ENCODE results near the gene GLI3. TPM values are rescaled to one million over a fixed set of nuclear protein-coding genes. Genes with fewer than 3 reads are reported as not detected.

GLI3 gene
- total and polyA plus RNA-seq, 2 of the 4 experiments (the other 2 are of a cell fraction): 1.3 to 3.9 TPM

- intact Hi-C loops (cut with micrococcal nuclease): loop anchor here (10.0 kb wide), 1 partner anchor 445 kb away; no protein-coding TSS in a partner anchor
- TF ChIP-seq BHLHE40 (IDR thresholded peaks at IDR 0.05; ENCODE audit: low read depth, low read length) (no peak), RAD21 (IDR thresholded peaks at IDR 0.05; ENCODE audit: low read length) (no peak), CHD1 (IDR thresholded peaks at IDR 0.05; ENCODE audit: low read depth, low read length) (no peak), RCOR1 (IDR thresholded peaks at IDR 0.05; ENCODE audit: insufficient replicate concordance, low read length) (no peak), POLR2A (IDR thresholded peaks at IDR 0.05; ENCODE audit: low read depth, low read length) (no peak), FOS (IDR thresholded peaks at IDR 0.05; ENCODE audit: low read depth, low read length) (no peak), MAFK (IDR thresholded peaks at IDR 0.05; ENCODE audit: low read depth, low read length) (no peak), MAZ (IDR thresholded peaks at IDR 0.05; ENCODE audit: borderline replicate concordance, low read depth, low read length) (no peak), CTCF (conservative IDR thresholded peaks at IDR 0.05; ENCODE audit: low read depth, low read length) (no peak), NFE2L2 (IDR thresholded peaks at IDR 0.05; ENCODE audit: low read depth, low read length) (no peak), USF2 (IDR thresholded peaks at IDR 0.05; ENCODE audit: low read depth, low read length) (no peak), RFX5 (IDR thresholded peaks at IDR 0.05; ENCODE audit: low read depth, low read length) (no peak), CEBPB (IDR thresholded peaks at IDR 0.05; ENCODE audit: low read depth, low read length) (no peak), MXI1 (IDR thresholded peaks at IDR 0.05; ENCODE audit: borderline replicate concordance, low read depth, low read length) (no peak), SMC3 (IDR thresholded peaks at IDR 0.05; ENCODE audit: low read depth, low read length) (no peak)
- TF ChIP-seq, protein P1, sequence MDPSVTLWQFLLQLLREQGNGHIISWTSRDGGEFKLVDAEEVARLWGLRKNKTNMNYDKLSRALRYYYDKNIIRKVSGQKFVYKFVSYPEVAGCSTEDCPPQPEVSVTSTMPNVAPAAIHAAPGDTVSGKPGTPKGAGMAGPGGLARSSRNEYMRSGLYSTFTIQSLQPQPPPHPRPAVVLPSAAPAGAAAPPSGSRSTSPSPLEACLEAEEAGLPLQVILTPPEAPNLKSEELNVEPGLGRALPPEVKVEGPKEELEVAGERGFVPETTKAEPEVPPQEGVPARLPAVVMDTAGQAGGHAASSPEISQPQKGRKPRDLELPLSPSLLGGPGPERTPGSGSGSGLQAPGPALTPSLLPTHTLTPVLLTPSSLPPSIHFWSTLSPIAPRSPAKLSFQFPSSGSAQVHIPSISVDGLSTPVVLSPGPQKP (IDR thresholded peaks at IDR 0.05; ENCODE audit: borderline replicate concordance, low read depth, low read length): no peak
- Histone ChIP-seq H4K5ac (ENCODE audit: low read depth, low read length) (no peak overlapping the region), H2AK9ac (replicated peaks; ENCODE audit: low read depth, low read length, poor library complexity) (no peak overlapping the region), H2BK20ac (ENCODE audit: low read depth, low read length) (no peak overlapping the region), H3K14ac (replicated peaks; ENCODE audit: low read depth, low read length) (no peak overlapping the region), H3K27ac (ENCODE audit: insufficient read depth, low read length) (no peak overlapping the region), H2BK120ac (ENCODE audit: low read depth, low read length) (no peak overlapping the region), H4K20me1 (ENCODE audit: insufficient read depth, low read length) (no peaks in the 10 kb centered on the region; the same call in 1 of the 2 replicates), H3K27me3 (ENCODE audit: control insufficient read depth, insufficient read depth, low read length) (no peaks in the 10 kb centered on the region), H4K91ac (ENCODE audit: insufficient read depth, low read depth, low read length) (no peak overlapping the region), H3K56ac (ENCODE audit: extremely low read depth, insufficient read depth, low read length) (no peak overlapping the region), H3K9ac (ENCODE audit: low read depth, low read length) (no peak overlapping the region), H3K4me1 (ENCODE audit: control insufficient read depth, insufficient read depth, low read length) (peaks cover 7% of the 10 kb centered on the region), H2AK5ac (ENCODE audit: low read depth, low read length) (no peak overlapping the region), H3K4me2 (ENCODE audit: low read depth, low read length) (no peak overlapping the region), H3K4ac (ENCODE audit: low read depth, low read length) (no peak overlapping the region), H4K8ac (ENCODE audit: low read depth in 2 of 2, low read length in 2 of 2) (no peak overlapping the region), H3K18ac (ENCODE audit: low read depth, low read length) (no peak overlapping the region), H3K9me3 (ENCODE audit: control insufficient read depth, insufficient read depth, low read length) (no peaks in the 10 kb centered on the region), H2AFZ (replicated peaks; ENCODE audit: low read length, poor library complexity) (no peak overlapping the region), H3K23ac (ENCODE audit: low read depth, low read length) (no peak overlapping the region), H2BK5ac (ENCODE audit: low read depth, low read length, poor library complexity, severe bottlenecking) (no peak overlapping the region), H2BK15ac (ENCODE audit: low read depth, low read length) (no peak overlapping the region), H3K9me1 (ENCODE audit: insufficient read depth, low read length) (peaks cover 3% of the 10 kb centered on the region; the same call in 1 of the 2 replicates), H3K36me3 (ENCODE audit: control insufficient read depth, insufficient read depth, low read length) (peaks cover 47% of the 10 kb centered on the region), H3K4me3 (ENCODE audit: insufficient read depth, low read depth, low read length) (no peak overlapping the region), H3K79me1 (ENCODE audit: low read depth in 1 of 2, low read length in 2 of 2) (no peaks in the 10 kb centered on the region)
- CTCF ChIA-PET: no interaction called here
- no TSS peak for BruUV-seq (replicated peaks)
- no peak for ATAC-seq (ENCODE audit: low read depth)
- POLR2A ChIA-PET (ENCODE audit: unreplicated experiment): no interaction called here
- dilution Hi-C loops (cut with HindIII; ENCODE audit: low sequenced_read_pairs, unreplicated experiment): no loop called here
- in situ Hi-C loops (cut with MboI; ENCODE audit: low sequenced_read_pairs): no loop called here
- peak; percentile 18 for DNase-seq
- WGBS, 2 experiments (ENCODE audit: extremely low coverage in 2 of 2, insufficient read length in 1 of 2): no CpG with 5 or more reads among the region's 1 CpG
Measured at GRCh38 chr7:41969561-41970105, 267.4 kb downstream of the GLI3 start.

All from IMR-90 (cell line).